ENCODE data around the gene GPC3. TPM values are rescaled to one million over a fixed set of nuclear protein-coding genes. Genes with fewer than 3 reads are reported as not detected.

Gene GPC3
- total RNA-seq, 1 experiment from 2014 or later = 233 TPM

DNA sequence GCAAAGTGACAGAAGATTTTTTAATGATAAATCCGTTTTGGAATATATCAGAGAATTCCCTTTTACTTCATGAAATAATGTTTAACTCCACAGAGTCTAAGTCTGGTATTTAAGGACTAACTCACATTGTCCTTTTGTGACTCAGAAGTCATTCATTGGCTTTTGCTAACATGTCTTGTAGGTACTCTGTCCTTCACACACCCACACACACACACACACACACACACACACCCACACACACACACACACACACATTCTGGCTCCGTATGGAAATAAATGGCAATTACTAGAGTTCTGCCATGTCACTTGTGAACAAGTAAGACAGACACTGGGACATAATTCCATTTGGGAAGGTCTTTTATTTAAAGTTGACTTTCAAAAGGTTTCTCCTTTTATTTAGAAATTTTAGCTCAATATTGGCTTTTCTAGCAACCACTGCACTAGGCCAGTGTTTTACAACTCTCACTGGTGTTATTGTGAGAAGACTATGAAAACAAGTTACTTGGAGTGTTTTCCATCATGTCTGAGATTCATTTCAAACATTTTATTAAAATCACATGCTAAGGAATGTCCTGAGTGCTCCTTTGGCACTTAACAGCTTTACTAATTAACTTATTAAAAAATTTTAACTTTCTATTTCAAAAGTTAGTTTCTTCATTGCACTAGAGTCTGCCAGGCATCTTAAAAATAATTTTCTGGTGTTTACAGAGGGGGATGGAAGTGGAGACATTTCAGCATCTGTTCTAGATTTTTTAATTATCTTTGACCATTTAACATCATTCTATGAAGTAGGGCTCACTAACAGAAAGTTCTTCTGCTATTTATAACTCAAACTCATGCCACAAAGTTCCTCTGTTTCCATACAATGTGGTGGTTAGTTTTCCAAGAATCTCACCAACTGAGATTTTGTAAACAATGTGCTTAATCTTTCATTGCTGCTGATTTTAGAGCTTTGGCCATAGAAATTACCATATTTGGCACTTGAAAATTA is 329.8 kb downstream of the GPC3 start:
- no peak overlapping the region for H3K27ac Mint-ChIP-seq (ENCODE audit: unreplicated experiment)

DNA sequence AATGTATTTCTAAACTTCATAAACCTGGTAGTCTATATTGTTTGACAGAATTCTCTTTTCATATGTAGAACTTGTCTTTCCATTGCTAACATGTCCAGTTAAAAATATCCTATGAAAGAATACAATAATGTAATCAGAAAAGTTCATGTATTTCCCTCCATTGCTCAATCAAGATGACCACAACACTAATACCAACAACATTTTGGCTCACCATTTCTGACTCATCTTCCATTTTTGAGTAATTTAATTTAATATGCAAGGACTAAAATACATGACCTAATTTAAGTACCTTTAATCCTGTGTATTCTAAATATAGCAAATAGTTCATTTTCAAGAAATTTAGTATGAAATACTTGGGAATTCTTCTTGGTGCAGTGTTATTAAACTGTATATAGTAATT is 330.6 kb downstream of the GPC3 start:
- Mint-ChIP-seq H3K9me3 (ENCODE audit: unreplicated experiment) (no peaks in the 10 kb centered on the region), H3K4me1 (ENCODE audit: low read depth, unreplicated experiment) (no peaks in the 10 kb centered on the region), H3K27me3 (ENCODE audit: insufficient read depth, unreplicated experiment) (no peaks in the 10 kb centered on the region), H3K4me3 (ENCODE audit: unreplicated experiment) (no peak overlapping the region), H3K27ac (ENCODE audit: unreplicated experiment) (no peak overlapping the region), H3K36me3 (ENCODE audit: insufficient read depth, unreplicated experiment) (no peaks in the 10 kb centered on the region)
- Histone ChIP-seq H3K36me3 (ENCODE audit: control insufficient read depth, insufficient read depth, low read length) (no peaks in the 10 kb centered on the region), H3K27me3 (replicated peaks; ENCODE audit: control insufficient read depth, insufficient read depth, low read length) (no peaks in the 10 kb centered on the region), H3K4me1 (no peaks in the 10 kb centered on the region), H3K9me3 (no peaks in the 10 kb centered on the region), H3K4me3 (ENCODE audit: low read depth, low read length) (no peak overlapping the region)
- TF ChIP-seq, protein P1, sequence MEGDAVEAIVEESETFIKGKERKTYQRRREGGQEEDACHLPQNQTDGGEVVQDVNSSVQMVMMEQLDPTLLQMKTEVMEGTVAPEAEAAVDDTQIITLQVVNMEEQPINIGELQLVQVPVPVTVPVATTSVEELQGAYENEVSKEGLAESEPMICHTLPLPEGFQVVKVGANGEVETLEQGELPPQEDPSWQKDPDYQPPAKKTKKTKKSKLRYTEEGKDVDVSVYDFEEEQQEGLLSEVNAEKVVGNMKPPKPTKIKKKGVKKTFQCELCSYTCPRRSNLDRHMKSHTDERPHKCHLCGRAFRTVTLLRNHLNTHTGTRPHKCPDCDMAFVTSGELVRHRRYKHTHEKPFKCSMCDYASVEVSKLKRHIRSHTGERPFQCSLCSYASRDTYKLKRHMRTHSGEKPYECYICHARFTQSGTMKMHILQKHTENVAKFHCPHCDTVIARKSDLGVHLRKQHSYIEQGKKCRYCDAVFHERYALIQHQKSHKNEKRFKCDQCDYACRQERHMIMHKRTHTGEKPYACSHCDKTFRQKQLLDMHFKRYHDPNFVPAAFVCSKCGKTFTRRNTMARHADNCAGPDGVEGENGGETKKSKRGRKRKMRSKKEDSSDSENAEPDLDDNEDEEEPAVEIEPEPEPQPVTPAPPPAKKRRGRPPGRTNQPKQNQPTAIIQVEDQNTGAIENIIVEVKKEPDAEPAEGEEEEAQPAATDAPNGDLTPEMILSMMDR (IDR thresholded peaks at IDR 0.05; ENCODE audit: insufficient read depth in 1 of 2, low read depth in 1 of 2, low read length in 1 of 2, severe bottlenecking in 1 of 2, unreplicated experiment in 1 of 2) = no peak
- DNase-seq = no peak
- no TSS peak for BruUV-seq (replicated peaks)
- intact Hi-C loops (cut with micrococcal nuclease; ENCODE audit: unreplicated experiment) = no loop called here
- CTCF ChIA-PET = no interaction called here
- POLR2A ChIA-PET = no interaction called here

More for the DNA sequence above, 329.8 kb downstream of the GPC3 start:
- no TSS peak for BruUV-seq (replicated peaks)
- Mint-ChIP-seq H3K36me3 (ENCODE audit: insufficient read depth, unreplicated experiment) (no peaks in the 10 kb centered on the region), H3K9me3 (ENCODE audit: unreplicated experiment) (no peaks in the 10 kb centered on the region), H3K4me3 (ENCODE audit: unreplicated experiment) (no peak overlapping the region), H3K27me3 (ENCODE audit: insufficient read depth, unreplicated experiment) (no peaks in the 10 kb centered on the region), H3K4me1 (ENCODE audit: low read depth, unreplicated experiment) (no peaks in the 10 kb centered on the region)
- no peaks in the 10 kb centered on the region for H3K36me3 ChIP-seq (ENCODE audit: control insufficient read depth, insufficient read depth, low read length)
- H3K9me3 ChIP-seq = no peaks in the 10 kb centered on the region
- ChIA-PET POLR2A (no interaction called here), CTCF (no interaction called here)
- no peak for DNase-seq
- intact Hi-C loops (cut with micrococcal nuclease; ENCODE audit: unreplicated experiment) = no loop called here
- TF ChIP-seq, protein P1 (IDR thresholded peaks at IDR 0.05; ENCODE audit: insufficient read depth in 1 of 2, low read depth in 1 of 2, low read length in 1 of 2, severe bottlenecking in 1 of 2, unreplicated experiment in 1 of 2) = no peak
- H3K4me1 ChIP-seq = no peaks in the 10 kb centered on the region
- H3K27me3 ChIP-seq (replicated peaks; ENCODE audit: control insufficient read depth, insufficient read depth, low read length) = no peaks in the 10 kb centered on the region
- no peak overlapping the region for H3K4me3 ChIP-seq (ENCODE audit: low read depth, low read length)

DNA sequence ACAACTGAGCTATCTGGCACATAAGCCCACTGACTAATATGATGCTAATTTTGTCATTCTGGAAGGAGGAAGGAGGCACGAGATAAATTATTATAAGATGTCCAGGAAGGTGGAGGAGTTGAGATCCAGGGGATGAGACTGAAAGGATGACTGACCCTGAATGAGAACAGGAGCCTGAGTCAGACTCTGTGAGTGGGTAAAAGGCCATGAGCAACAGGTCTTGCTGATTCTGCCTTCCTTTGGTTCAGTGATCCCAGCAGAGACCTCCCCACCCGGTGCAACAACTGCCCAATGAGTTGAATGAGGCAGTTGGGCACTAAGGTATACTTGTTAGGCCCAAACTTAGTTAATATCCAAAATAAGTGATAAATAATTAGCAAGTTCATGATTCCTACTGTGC is 332.0 kb downstream of the GPC3 start:
- CTCF ChIA-PET = no interaction called here

More for the DNA sequence above, 332.0 kb downstream of the GPC3 start:
- POLR2A ChIA-PET = no interaction called here
- Mint-ChIP-seq H3K4me3 (ENCODE audit: unreplicated experiment) (no peak overlapping the region), H3K4me1 (ENCODE audit: low read depth, unreplicated experiment) (no peaks in the 10 kb centered on the region), H3K36me3 (ENCODE audit: insufficient read depth, unreplicated experiment) (no peaks in the 10 kb centered on the region), H3K9me3 (ENCODE audit: unreplicated experiment) (no peaks in the 10 kb centered on the region), H3K27ac (ENCODE audit: unreplicated experiment) (no peak overlapping the region), H3K27me3 (ENCODE audit: insufficient read depth, unreplicated experiment) (no peaks in the 10 kb centered on the region)
- intact Hi-C loops (cut with micrococcal nuclease; ENCODE audit: unreplicated experiment) = no loop called here
- no TSS peak for BruUV-seq (replicated peaks)
- H3K9me3 ChIP-seq = no peaks in the 10 kb centered on the region
- H3K4me3 ChIP-seq (ENCODE audit: low read depth, low read length) = no peak overlapping the region
- no peaks in the 10 kb centered on the region for H3K27me3 ChIP-seq (replicated peaks; ENCODE audit: control insufficient read depth, insufficient read depth, low read length)
- DNase-seq = no peak
- no peaks in the 10 kb centered on the region for H3K4me1 ChIP-seq
- TF ChIP-seq, protein P1 (IDR thresholded peaks at IDR 0.05; ENCODE audit: insufficient read depth in 1 of 2, low read depth in 1 of 2, low read length in 1 of 2, severe bottlenecking in 1 of 2, unreplicated experiment in 1 of 2) = no peak
- H3K36me3 ChIP-seq (ENCODE audit: control insufficient read depth, insufficient read depth, low read length) = no peaks in the 10 kb centered on the region
